A673 (cell line): ENCODE data around the gene ERICH3. TPM values are rescaled to one million over a fixed set of nuclear protein-coding genes. Genes with fewer than 3 reads are reported as not detected.

Experiments used
- BruUV-seq: library from RNA; stranded (reverse); fragments of 400-500 nt; replicated peaks from 2 replicates; lab custom pipeline; 2021; lab: Mats Ljungman, UMichigan
- CTCF ChIA-PET: fragments of 300-600 bp; sonication (Branson Sonifier 250); formaldehyde crosslinking; loops from one replicate; lab custom pipeline; 2022; ENCODE audit warnings: antibody characterized with exemption; lab: Charles Lee
- POLR2A ChIA-PET: fragments of 300-600 bp; sonication (Branson Sonifier 250); formaldehyde crosslinking; loops from one replicate; lab custom pipeline; 2022; ENCODE audit warnings: antibody characterized with exemption; ENCODE audit not compliant: low non-redundant PET; lab: Charles Lee
- DNase-seq: peaks from one replicate; pipeline ENCODE4 v3.0.0-alpha.2; 2015; ENCODE audit warnings: low spot score
- H3K27ac ChIP-seq: fragments of 200-600 bp; sonication (generic); 2 replicates; pipeline ENCODE4 v1.5.1; 2016; ENCODE audit warnings: mixed run types, low read depth, mild to moderate bottlenecking, mixed read lengths, antibody characterized with exemption, low read length; ENCODE audit not compliant: poor library complexity, severe bottlenecking
- H3K27me3 ChIP-seq: fragments of 200-600 bp; sonication (generic); replicated peaks from 2 replicates; pipeline ENCODE4 v1.6.1; 2017; ENCODE audit warnings: mixed run types, low read depth, mild to moderate bottlenecking, mixed read lengths, antibody characterized with exemption, low read length; ENCODE audit not compliant: insufficient read depth, poor library complexity
- H3K36me3 ChIP-seq: fragments of 200-600 bp; sonication (generic); 2 replicates; pipeline ENCODE4 v1.6.1; 2016; ENCODE audit warnings: mixed run types, mild to moderate bottlenecking, mixed read lengths, antibody characterized with exemption, low read length; ENCODE audit not compliant: insufficient read depth, poor library complexity, severe bottlenecking
- H3K4me1 ChIP-seq: fragments of 200-600 bp; sonication (generic); 2 replicates; pipeline ENCODE4 v1.6.1; 2017; ENCODE audit warnings: mixed run types, mild to moderate bottlenecking, mixed read lengths, antibody characterized with exemption, low read length; ENCODE audit not compliant: insufficient read depth, poor library complexity, severe bottlenecking
- H3K4me3 ChIP-seq: fragments of 200-600 bp; sonication (generic); 2 replicates; pipeline ENCODE4 v1.5.1; 2016; ENCODE audit warnings: low read depth, mixed run types, mild to moderate bottlenecking, mixed read lengths, low read length; ENCODE audit not compliant: poor library complexity, severe bottlenecking
- H3K9me3 ChIP-seq: fragments of 200-600 bp; sonication (generic); 2 replicates; pipeline ENCODE4 v1.6.1; 2016; ENCODE audit warnings: mixed run types, low read depth, mild to moderate bottlenecking, mixed read lengths, antibody characterized with exemption, low read length; ENCODE audit not compliant: poor library complexity, severe bottlenecking
- CTCF ChIP-seq: fragments of 300-800, 200-600 bp; sonication (generic); conservative IDR thresholded peaks from 2 replicates; pipeline ENCODE4 v1.5.1; 2017; ENCODE audit warnings: low read depth, mild to moderate bottlenecking, antibody characterized with exemption, low read length, moderate library complexity, mixed read lengths
- EZH2 ChIP-seq: fragments of 200-600 bp; sonication (generic); IDR thresholded peaks from 2 replicates; pipeline ENCODE4 v1.6.1; 2017; ENCODE audit warnings: borderline replicate concordance, low read depth, mild to moderate bottlenecking, mixed read lengths, antibody characterized with exemption, low read length; ENCODE audit not compliant: poor library complexity, severe bottlenecking
- intact Hi-C: fragments of 100-400 bp; cut with micrococcal nuclease; formaldehyde crosslinking; loops from one replicate; pipeline ENCODE4 v1.10.0; 2022; ENCODE audit not compliant: unreplicated experiment
- total RNA-seq: library from RNA; stranded (reverse); gene quantifications from 2 replicates; pipeline ENCODE4 v1.2.3, GENCODE V29; 2021

The ERICH3 gene
- total RNA-seq, 1 experiment from 2014 or later, result not detected

- ChIA-PET CTCF (no interaction called here), POLR2A (no interaction called here)
- no peaks in the 10 kb centered on the region for H3K36me3 ChIP-seq
- H3K4me3 ChIP-seq, result no peak overlapping the region
- no peak for DNase-seq
- no peaks in the 10 kb centered on the region for H3K4me1 ChIP-seq
- no peak overlapping the region for H3K27ac ChIP-seq
- no peak for TF ChIP-seq EZH2
- TF ChIP-seq CTCF, result no peak
- no peaks in the 10 kb centered on the region for H3K27me3 ChIP-seq
- intact Hi-C loops, result loop anchor here (5.0 kb wide), 1 partner anchor 849 kb away; no protein-coding TSS in a partner anchor
- H3K9me3 ChIP-seq, result no peaks in the 10 kb centered on the region
- no TSS peak for BruUV-seq
Measured at GRCh38 chr1:74690909-74691308, 17.3 kb upstream of the ERICH3 start.

GRCh38 chr1:74690364-74690696 lies 16.7 kb upstream of the ERICH3 start:
- no peak for TF ChIP-seq EZH2
- no peak for TF ChIP-seq CTCF
- H3K9me3 ChIP-seq, result no peaks in the 10 kb centered on the region
- H3K27ac ChIP-seq, result no peak overlapping the region
- no peaks in the 10 kb centered on the region for H3K4me1 ChIP-seq
- POLR2A ChIA-PET, result no interaction called here
- no peak for DNase-seq
- intact Hi-C loops, result loop anchor here (5.0 kb wide), 1 partner anchor 848 kb away; no protein-coding TSS in a partner anchor
- no peak overlapping the region for H3K4me3 ChIP-seq
- CTCF ChIA-PET, result interaction anchor here (1.0 kb wide), 1 partner anchor 13 kb away, joined by 3 read pairs; no protein-coding TSS in a partner anchor
- no TSS peak for BruUV-seq
- H3K36me3 ChIP-seq, result no peaks in the 10 kb centered on the region
- no peaks in the 10 kb centered on the region for H3K27me3 ChIP-seq

GRCh38 chr1:74689621-74690363 lies 16.2 kb upstream of the ERICH3 start:
- no TSS peak for BruUV-seq
- Histone ChIP-seq H3K36me3 (no peaks in the 10 kb centered on the region), H3K4me3 (no peak overlapping the region), H3K9me3 (no peaks in the 10 kb centered on the region), H3K4me1 (no peaks in the 10 kb centered on the region), H3K27ac (no peak overlapping the region), H3K27me3 (no peaks in the 10 kb centered on the region)
- TF ChIP-seq EZH2 (no peak), CTCF (peak; percentile 82)
- ChIA-PET CTCF (interaction anchor here (0.6 to 1.1 kb wide), 7 partner anchors 10 to 85 kb away, joined by 3 to 5 read pairs (median 3); partner anchors contain the start of gene ERICH3), POLR2A (interaction anchor here (0.7 kb wide), 1 partner anchor 1984 kb away, joined by 3 read pairs; no protein-coding TSS in a partner anchor)
- intact Hi-C loops, result loop anchor here (5.0 kb wide), 1 partner anchor 847 kb away; no protein-coding TSS in a partner anchor
- DNase-seq, result peak; percentile 65
